BLaER1 treated with 17β-estradiol and CSF1 and Interleukin-3, amounts not matched to agents 10 nM and 100 nM (cell line): ENCODE results near the gene TRAPPC1.

Experiments used
- H3K27ac ChIP-seq, 11 experiments: shearing (Covaris generic); formaldehyde crosslinking; 2 replicates each; pipeline ENCODE4 v1.8.1; 2022
- H3K27me3 ChIP-seq, 11 experiments: shearing (Covaris generic); formaldehyde crosslinking; 2 replicates each; pipeline ENCODE4 v1.8.1; 2022
- H3K36me3 ChIP-seq, 11 experiments: shearing (Covaris generic); formaldehyde crosslinking; 2 replicates each; pipeline ENCODE4 v1.8.1; 2022
- H3K4me1 ChIP-seq, 10 experiments: shearing (Covaris generic); formaldehyde crosslinking; 2 replicates each; pipeline ENCODE4 v1.8.1; 2022
- H3K4me2 ChIP-seq, 11 experiments: shearing (Covaris generic); formaldehyde crosslinking; 2 replicates each; pipeline ENCODE4 v1.8.1; 2022
- H3K4me3 ChIP-seq, 10 experiments: shearing (Covaris generic); formaldehyde crosslinking; 2 replicates each; pipeline ENCODE4 v1.8.1; 2022
- H3K9ac ChIP-seq, 11 experiments: shearing (Covaris generic); formaldehyde crosslinking; 2 replicates each; pipeline ENCODE4 v1.8.1; 2022
- H3K9me3 ChIP-seq, 11 experiments: shearing (Covaris generic); formaldehyde crosslinking; replicated peaks in 1 of 11; 2 replicates each; pipeline ENCODE4 v1.8.1; 2022
- H4K20me1 ChIP-seq, 11 experiments: shearing (Covaris generic); formaldehyde crosslinking; 2 replicates each; pipeline ENCODE4 v1.8.1; 2022
- Cebpa-rat ChIP-seq, 11 experiments: shearing (Covaris generic); IDR thresholded peaks; 2 replicates each; pipeline ENCODE4 v1.8.1; 2022

The TRAPPC1 gene

DNA sequence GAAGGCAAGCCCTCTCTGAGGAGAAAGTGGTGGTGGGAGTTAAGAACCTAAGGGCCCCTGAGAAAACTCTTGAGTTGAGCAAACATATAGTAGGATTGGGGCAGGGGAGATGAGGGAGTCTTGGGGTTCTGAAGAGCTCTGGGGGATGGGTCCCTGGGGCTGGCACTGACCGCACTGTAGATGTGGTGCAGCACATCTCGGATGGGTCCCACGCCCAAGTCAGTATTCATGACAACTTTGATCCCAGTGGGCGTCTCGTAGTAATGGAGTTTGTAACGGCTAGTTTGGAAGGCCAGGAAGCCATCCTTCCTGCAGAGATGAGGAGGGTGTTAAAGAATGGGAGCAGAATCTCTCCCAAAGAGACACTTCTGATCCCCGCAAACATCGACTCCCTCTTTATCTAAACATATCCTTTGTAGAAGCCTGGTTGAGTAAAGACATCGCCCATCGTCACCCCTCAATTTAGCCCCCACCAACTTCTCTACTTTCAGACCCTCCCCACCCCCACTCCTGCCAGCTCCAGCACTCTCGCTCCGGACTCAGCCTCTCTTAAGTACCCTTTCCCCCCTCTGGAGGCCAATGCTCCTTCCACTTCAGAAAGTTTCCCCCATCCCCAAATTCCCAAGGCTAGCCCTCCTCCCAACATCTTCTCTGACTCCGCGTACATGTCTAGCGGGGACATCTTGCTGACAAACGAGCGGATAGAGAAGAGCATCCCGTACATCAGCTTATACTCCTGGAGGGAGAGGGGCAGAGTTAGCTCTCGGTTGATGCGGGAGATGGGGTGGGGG, 710 bp downstream of the TRAPPC1 start:
- TF ChIP-seq Cebpa-rat (IDR thresholded peaks at IDR 0.05) = no peak
- Histone ChIP-seq H3K4me2 (peak overlapping the region; percentile 88 to 96 (median 92)), H3K9me3 (no peaks in the 10 kb centered on the region), H4K20me1 (peaks cover 0 to 7% (median 0%) of the 10 kb centered on the region in 11 experiments; a peak in 2 of 22 replicates), H3K36me3 (peaks cover 14 to 27% (median 20%) of the 10 kb centered on the region in 11 experiments), H3K27ac (peak overlapping the region; percentile 73 to 95 (median 89)), H3K4me3 (peak overlapping the region; percentile 70 to 96 (median 90)), H3K4me1 (peaks cover 35 to 59% (median 51%) of the 10 kb centered on the region in 10 experiments), H3K9ac (peak overlapping the region; percentile 83 to 94 (median 90)), H3K27me3 (no peaks in the 10 kb centered on the region)

DNA sequence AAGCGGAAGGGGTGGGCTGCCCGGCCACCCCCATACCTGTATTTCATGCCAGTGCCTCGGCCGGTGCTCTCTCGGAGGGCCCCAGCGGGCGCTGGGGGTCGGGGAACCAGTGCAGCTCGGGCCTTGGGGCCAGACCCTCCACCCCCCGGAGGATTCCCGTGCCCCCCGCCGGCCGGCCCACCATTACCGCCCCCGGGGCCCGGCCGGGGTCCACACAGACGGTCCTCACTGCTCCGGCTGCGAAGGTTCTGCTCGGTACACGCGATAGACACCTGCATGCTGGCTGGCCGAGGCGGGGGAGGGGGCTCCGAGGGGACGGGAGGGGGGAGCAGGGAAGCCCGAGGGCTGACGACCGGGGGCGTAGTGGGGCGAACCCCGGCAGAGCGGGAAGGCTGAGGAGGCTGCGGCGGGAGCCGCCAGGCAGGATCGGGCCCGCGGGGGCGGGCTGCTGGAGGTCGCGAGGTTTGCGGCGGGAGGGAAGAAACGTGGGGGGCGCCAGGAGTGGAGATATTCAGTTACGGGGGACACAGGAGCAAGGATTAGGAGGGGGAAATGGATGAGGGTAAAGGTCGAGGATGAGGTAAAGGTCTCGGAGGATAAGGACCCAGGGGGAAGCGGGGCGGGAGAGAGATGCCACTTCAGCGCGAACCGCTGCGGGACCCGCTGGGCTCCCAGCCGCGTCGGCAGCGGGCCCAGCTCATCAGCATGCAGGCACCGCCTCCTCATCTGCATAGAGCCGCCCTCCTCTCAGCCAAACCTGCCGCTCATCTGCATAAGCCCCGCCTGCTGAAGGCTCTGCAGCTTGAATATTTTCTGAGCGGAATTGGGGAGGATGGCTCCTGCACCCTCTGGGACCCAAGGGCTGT, 2.4 kb downstream of the TRAPPC1 start, which contains the start of gene KCNAB3:
Gene KCNAB3 (minus strand): TSS at position 699 of the 866 bp plus-strand sequence. CDS start 421 bp downstream, at position 278.
- peaks cover 0 to 7% (median 0%) of the 10 kb centered on the region in 11 experiments; a peak in 2 of 22 replicates for H4K20me1 ChIP-seq
- peaks cover 29 to 50% (median 42%) of the 10 kb centered on the region in 10 experiments for H3K4me1 ChIP-seq
- H3K27me3 ChIP-seq = no peaks in the 10 kb centered on the region
- H3K36me3 ChIP-seq = peaks cover under 1 to 12% (median 4%) of the 10 kb centered on the region in 11 experiments; a peak in 16 of 22 replicates
- peak within 1 kb of the TSS; percentile 88 to 96 (median 92) for H3K4me2 ChIP-seq
- no peaks in the 10 kb centered on the region for H3K9me3 ChIP-seq
- H3K4me3 ChIP-seq = peak within 1 kb of the TSS; percentile 70 to 96 (median 90)
- no peak for TF ChIP-seq Cebpa-rat (IDR thresholded peaks at IDR 0.05)
- H3K27ac ChIP-seq = peak within 1 kb of the TSS in 4 of 11 experiments; percentile 35 to 87 (median 40); a peak in 2 of 22 replicates
- H3K9ac ChIP-seq = peak within 1 kb of the TSS; percentile 83 to 94 (median 90); a peak in 17 of 22 replicates

DNA sequence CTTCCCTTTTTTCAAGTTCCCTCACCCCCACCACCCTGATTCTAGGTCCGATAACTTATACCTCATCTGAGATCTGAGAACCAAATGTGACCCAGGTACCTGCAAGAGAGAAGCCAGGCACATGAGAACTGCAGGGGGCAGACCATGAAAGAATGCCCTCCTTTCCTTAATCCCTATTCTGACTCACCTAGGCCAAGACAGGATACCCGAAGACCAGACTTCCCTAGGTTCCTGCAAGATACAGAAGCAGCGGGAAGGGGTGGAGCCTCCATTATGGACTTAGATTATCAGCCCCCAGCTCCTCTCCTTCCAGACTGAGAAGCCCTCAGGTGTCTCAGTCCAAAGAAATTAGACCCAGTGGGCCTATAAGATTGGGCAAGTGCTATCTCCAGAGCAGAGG, 4.2 kb downstream of the TRAPPC1 start:
- no peak for TF ChIP-seq Cebpa-rat (IDR thresholded peaks at IDR 0.05)
- Histone ChIP-seq H3K4me1 (peaks cover 28 to 50% (median 42%) of the 10 kb centered on the region in 10 experiments), H3K9ac (no peak overlapping the region), H3K36me3 (peaks cover 0 to 7% (median 0%) of the 10 kb centered on the region in 11 experiments; a peak in 4 of 22 replicates), H3K4me3 (no peak overlapping the region), H3K27me3 (no peaks in the 10 kb centered on the region), H3K9me3 (no peaks in the 10 kb centered on the region), H3K4me2 (no peak overlapping the region), H3K27ac (no peak overlapping the region), H4K20me1 (peaks cover 0 to 7% (median 0%) of the 10 kb centered on the region in 11 experiments; a peak in 1 of 22 replicates)

DNA sequence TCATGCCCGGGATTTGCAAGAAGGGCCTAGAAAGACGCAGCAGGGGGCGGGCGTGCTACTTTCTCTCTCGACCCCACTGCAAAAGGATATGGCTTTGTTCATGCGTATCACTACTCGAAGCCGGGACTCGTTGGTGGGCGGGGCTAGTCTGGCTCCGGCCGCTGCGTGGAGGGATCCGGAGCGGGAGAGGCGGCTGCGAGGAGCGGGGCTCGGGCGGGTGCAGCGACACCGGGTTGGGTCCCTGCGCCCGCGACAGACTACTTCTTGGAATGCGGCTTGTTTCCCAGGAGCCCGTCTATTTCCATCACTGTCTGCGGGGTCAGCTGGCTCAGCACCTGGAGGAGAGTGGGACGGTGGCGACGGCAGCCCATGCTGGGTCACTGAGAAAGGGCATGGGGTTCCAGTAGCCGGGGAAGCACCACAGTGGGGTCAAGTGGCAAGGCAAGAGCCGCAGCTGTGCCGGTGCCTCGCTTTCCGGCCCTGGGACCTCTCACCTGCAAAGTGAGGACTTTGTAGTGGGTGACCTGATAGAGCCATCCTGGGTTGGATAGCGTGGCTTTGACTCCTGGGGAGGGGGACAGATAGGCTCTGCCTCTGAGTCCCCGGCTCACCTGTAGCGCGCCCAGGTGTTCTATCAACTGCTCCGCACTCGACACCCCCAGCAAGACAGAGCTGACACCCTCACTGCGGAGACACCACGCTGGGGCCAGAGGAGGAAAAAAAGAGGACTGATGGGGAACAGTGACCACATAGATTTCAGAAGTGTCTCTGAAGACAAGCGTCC, 8.7 kb downstream of the TRAPPC1 start:
- Histone ChIP-seq H3K36me3 (no peaks in the 10 kb centered on the region; a peak in 2 of 22 replicates), H3K27me3 (no peaks in the 10 kb centered on the region), H3K4me1 (peaks cover 19 to 47% (median 41%) of the 10 kb centered on the region in 10 experiments), H3K27ac (peak overlapping the region; percentile 48 to 76 (median 61); a peak in 20 of 22 replicates), H3K9ac (peak overlapping the region; percentile 51 to 77 (median 68)), H3K9me3 (no peaks in the 10 kb centered on the region), H3K4me3 (peak overlapping the region; percentile 43 to 65 (median 52); a peak in 19 of 20 replicates), H3K4me2 (peak overlapping the region; percentile 81 to 98 (median 95)), H4K20me1 (no peaks in the 10 kb centered on the region)
- no peak for TF ChIP-seq Cebpa-rat (IDR thresholded peaks at IDR 0.05)

DNA sequence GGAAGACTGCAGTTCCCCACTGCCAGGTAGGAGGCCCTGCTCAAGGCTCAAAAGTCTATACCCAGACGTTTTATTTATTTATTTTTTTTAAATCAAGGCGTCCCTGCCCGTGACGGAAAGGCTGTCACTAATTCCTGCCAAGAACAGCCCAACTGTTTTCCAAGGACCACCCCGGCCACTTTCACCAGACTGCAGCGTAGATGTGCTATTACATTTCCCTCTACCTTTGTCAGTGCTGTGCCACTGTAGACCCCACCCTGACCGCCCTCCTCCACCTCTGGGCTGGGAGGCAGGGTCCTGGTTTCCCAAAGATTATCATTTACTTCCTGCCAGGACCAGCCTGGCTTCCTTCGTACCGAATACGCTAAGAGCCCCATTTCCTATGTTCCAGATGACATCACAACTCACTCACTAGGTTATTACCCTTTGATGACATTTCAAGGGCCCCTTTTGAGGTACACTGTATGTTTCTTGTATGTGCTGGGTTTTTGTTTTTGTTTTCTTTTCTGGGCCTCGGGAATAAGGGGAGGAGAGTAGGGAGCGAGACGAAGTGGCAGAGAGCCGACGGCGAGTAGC, 9.4 kb downstream of the TRAPPC1 start:
- Histone ChIP-seq H3K4me1 (peaks cover 19 to 47% (median 41%) of the 10 kb centered on the region in 10 experiments), H3K27me3 (no peaks in the 10 kb centered on the region), H3K4me3 (peak overlapping the region; percentile 43 to 65 (median 52); a peak in 18 of 20 replicates), H3K4me2 (peak overlapping the region; percentile 81 to 98 (median 95)), H3K36me3 (no peaks in the 10 kb centered on the region; a peak in 2 of 22 replicates), H3K27ac (peak overlapping the region; percentile 48 to 76 (median 61); a peak in 20 of 22 replicates), H3K9me3 (no peaks in the 10 kb centered on the region), H3K9ac (peak overlapping the region; percentile 51 to 77 (median 68)), H4K20me1 (no peaks in the 10 kb centered on the region)
- no peak for TF ChIP-seq Cebpa-rat (IDR thresholded peaks at IDR 0.05)

DNA sequence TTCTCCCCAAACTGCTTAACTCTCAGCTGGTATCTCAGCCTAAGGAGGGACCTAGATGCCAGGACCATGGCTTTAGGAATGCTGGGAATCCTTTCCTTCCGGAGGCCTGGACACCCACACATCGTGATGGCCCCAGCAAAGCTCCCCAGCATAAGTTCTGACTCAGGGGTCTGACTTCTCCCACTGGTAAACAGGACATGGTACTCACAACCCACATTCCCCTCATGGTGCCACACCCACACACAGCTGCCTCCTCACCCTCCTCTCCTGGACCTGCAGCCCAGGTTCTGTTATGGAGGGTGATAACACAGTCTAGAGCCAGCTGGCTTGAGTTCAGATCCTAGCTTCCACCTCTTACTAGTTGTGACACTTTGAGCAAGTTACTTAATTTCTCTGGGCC, 14.9 kb downstream of the TRAPPC1 start:
- H3K27ac ChIP-seq = peak overlapping the region in 4 of 11 experiments; percentile 78 to 84 (median 80); a peak in 7 of 22 replicates
- H3K9ac ChIP-seq = peak overlapping the region in 5 of 11 experiments; percentile 71 to 80 (median 75); a peak in 5 of 22 replicates
- peaks cover 6 to 20% (median 13%) of the 10 kb centered on the region in 11 experiments for H3K36me3 ChIP-seq
- H3K4me1 ChIP-seq = peaks cover 40 to 69% (median 54%) of the 10 kb centered on the region in 10 experiments
- peaks cover 0 to 9% (median 6%) of the 10 kb centered on the region in 11 experiments; a peak in 10 of 22 replicates for H4K20me1 ChIP-seq
- no peak for TF ChIP-seq Cebpa-rat (IDR thresholded peaks at IDR 0.05)
- H3K4me3 ChIP-seq = no peak overlapping the region
- H3K4me2 ChIP-seq = peak overlapping the region; percentile 85 to 99 (median 93)
- peaks cover 0 to 6% (median 0%) of the 10 kb centered on the region in 11 experiments; a peak in 4 of 22 replicates for H3K9me3 ChIP-seq
- H3K27me3 ChIP-seq = no peaks in the 10 kb centered on the region

DNA sequence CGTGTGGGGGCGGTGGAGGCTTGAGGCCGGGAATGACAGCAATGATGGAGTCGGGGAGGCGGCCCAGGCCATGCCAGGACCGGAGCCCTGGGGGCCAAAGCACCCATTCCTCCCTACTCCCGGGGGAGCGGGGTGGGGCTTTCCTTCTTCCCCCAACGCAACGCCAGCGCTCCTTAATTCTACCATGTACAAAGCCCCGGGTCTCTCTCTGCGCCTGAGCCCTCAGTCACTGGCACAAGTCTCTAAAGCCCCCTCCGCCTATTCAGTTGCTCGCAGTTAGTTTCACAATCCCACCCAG, 15.4 kb downstream of the TRAPPC1 start:
- H3K4me3 ChIP-seq = peak overlapping the region; percentile 58 to 72 (median 64)
- H3K36me3 ChIP-seq = peaks cover 11 to 25% (median 17%) of the 10 kb centered on the region in 11 experiments
- peak overlapping the region; percentile 55 to 85 (median 80); a peak in 21 of 22 replicates for H3K27ac ChIP-seq
- H3K9ac ChIP-seq = peak overlapping the region; percentile 61 to 80 (median 75); a peak in 21 of 22 replicates
- H3K4me1 ChIP-seq = peaks cover 45 to 74% (median 59%) of the 10 kb centered on the region in 10 experiments
- H3K9me3 ChIP-seq = peaks cover 0 to 6% (median 0%) of the 10 kb centered on the region in 11 experiments; a peak in 4 of 22 replicates
- peak overlapping the region; percentile 85 to 99 (median 93) for H3K4me2 ChIP-seq
- no peaks in the 10 kb centered on the region for H3K27me3 ChIP-seq
- no peak for TF ChIP-seq Cebpa-rat (IDR thresholded peaks at IDR 0.05)
- H4K20me1 ChIP-seq = peaks cover 0 to 14% (median 10%) of the 10 kb centered on the region in 11 experiments; a peak in 11 of 22 replicates
